ENCODE data around the gene KIF26A. TPM values are rescaled to one million over a fixed set of nuclear protein-coding genes. Genes with fewer than 3 reads are reported as not detected.

KIF26A gene
- total RNA-seq, 1 donor from 2014 or later = 0.60 TPM

DNA sequence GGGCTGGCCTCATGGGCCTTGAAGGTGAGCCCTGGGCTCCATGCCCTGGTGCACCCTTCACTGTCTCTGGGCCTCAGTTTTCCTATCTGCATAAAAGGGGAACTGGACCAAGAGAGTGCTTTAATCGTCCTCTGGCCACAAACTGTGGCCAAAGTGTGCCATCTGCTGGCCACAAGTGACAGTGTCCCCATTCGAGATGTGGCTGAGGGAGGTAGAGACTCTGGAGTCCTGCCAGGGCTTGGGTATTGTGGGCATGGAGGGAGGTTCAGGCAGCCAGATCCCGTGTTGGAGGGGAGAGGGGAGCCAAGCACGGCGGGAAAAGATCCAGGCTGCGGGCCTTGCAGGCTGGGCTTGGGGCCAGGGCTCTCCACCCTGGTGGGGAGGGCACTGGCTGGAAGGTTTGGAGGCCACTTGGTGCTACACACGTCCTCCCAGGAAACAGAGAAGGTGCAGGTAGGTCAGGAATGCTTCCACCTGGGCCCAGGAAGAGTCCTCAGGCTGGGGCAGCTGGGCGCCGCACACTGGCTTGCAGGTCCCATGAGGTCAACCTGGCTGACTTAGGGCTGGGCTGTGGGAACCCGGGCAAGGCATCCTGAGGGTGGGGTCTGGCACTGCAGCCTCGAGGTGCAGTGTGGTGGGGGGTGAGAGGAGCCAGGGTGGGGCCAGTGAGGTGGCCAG is 7.3 kb upstream of the KIF26A start:
- peak; percentile 59 for DNase-seq (ENCODE audit: low spot score)
- Mint-ChIP-seq H3K4me1 (ENCODE audit: low read depth) (peaks cover 3% of the 10 kb centered on the region), H3K27me3 (ENCODE audit: low read depth) (peaks cover 38% of the 10 kb centered on the region), H3K27ac (ENCODE audit: unreplicated experiment) (no peak overlapping the region), H3K36me3 (ENCODE audit: low read depth) (peaks cover 4% of the 10 kb centered on the region), H3K9me3 (ENCODE audit: low read depth) (peaks cover 17% of the 10 kb centered on the region), H3K4me3 (ENCODE audit: unreplicated experiment) (no peak overlapping the region)
- TF ChIP-seq, protein P1, sequence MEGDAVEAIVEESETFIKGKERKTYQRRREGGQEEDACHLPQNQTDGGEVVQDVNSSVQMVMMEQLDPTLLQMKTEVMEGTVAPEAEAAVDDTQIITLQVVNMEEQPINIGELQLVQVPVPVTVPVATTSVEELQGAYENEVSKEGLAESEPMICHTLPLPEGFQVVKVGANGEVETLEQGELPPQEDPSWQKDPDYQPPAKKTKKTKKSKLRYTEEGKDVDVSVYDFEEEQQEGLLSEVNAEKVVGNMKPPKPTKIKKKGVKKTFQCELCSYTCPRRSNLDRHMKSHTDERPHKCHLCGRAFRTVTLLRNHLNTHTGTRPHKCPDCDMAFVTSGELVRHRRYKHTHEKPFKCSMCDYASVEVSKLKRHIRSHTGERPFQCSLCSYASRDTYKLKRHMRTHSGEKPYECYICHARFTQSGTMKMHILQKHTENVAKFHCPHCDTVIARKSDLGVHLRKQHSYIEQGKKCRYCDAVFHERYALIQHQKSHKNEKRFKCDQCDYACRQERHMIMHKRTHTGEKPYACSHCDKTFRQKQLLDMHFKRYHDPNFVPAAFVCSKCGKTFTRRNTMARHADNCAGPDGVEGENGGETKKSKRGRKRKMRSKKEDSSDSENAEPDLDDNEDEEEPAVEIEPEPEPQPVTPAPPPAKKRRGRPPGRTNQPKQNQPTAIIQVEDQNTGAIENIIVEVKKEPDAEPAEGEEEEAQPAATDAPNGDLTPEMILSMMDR (IDR thresholded peaks at IDR 0.05) = peak; percentile 80

DNA sequence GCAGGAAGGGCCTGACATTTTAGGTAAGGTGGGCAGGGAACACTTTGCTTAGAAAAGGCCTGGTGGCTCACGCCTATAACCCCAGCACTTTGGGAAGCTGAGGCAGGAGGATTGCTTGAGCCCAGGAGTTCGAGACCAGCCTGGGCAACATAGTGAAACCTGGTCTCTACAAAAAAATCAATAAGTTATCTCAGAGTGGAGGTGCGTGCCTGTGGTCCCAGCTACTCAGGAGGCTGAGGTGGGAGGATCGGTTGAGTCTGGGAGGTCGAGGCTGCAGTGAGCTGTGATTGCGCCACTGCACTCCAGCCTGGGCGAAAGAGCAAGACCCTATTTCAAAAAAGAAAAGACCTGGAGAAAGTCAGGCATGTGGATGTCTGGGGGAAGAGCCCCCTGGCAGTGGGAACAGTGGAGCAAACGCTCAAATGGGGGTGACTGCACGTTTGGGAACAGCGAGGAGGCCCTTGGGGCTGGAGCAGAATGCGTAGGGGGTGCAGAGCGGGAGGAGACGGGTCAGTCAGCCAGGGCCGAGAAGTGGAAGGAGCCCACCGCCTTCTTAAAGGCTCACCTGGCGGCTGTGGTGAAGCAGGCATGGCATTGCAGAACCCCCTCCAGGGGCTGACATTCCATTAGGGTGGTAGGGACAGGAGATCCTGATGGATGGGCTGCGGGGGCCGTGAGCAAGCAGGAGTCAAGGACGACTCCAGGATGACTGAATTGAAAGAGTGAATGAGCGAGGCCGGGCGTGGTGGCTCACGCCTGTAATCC is 6.2 kb upstream of the KIF26A start:
- no peak overlapping the region for H3K4me3 Mint-ChIP-seq (ENCODE audit: unreplicated experiment)
- peak; percentile 68 for DNase-seq (ENCODE audit: low spot score)
- H3K36me3 Mint-ChIP-seq (ENCODE audit: low read depth) = peaks cover 1% of the 10 kb centered on the region
- no peak overlapping the region for H3K27ac Mint-ChIP-seq (ENCODE audit: unreplicated experiment)
- TF ChIP-seq, protein P1 (IDR thresholded peaks at IDR 0.05) = no peak
- peaks cover 8% of the 10 kb centered on the region for H3K4me1 Mint-ChIP-seq (ENCODE audit: low read depth)
- H3K27me3 Mint-ChIP-seq (ENCODE audit: low read depth) = peaks cover 37% of the 10 kb centered on the region
- peaks cover 14% of the 10 kb centered on the region for H3K9me3 Mint-ChIP-seq (ENCODE audit: low read depth)

DNA sequence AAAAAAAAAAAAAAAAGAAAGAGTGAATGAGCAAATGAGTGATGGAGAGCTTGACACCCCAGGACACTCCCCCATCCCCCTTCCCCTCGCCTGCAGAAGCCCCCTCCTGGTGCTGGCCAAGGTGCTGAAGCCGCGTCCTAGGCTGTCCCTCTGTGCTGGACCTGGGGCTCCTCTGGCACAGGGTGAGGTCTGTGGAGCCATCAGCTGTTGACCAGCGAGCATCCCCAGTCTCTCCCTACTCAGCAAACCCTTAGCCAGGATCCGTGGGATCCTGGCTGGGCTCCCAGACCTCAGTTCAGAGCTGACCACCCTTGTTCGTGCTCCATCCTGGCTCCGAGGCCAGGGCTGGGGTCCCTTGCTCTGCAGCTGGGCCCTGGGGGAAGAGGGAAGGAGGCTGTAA is 5.4 kb upstream of the KIF26A start:
- peaks cover 1% of the 10 kb centered on the region for H3K36me3 Mint-ChIP-seq (ENCODE audit: low read depth)
- DNase-seq (ENCODE audit: low spot score) = peak; percentile 55
- H3K9me3 Mint-ChIP-seq (ENCODE audit: low read depth) = peaks cover 14% of the 10 kb centered on the region
- H3K4me3 Mint-ChIP-seq (ENCODE audit: unreplicated experiment) = no peak overlapping the region
- H3K27ac Mint-ChIP-seq (ENCODE audit: unreplicated experiment) = no peak overlapping the region
- peaks cover 8% of the 10 kb centered on the region for H3K4me1 Mint-ChIP-seq (ENCODE audit: low read depth)
- TF ChIP-seq, protein P1 (IDR thresholded peaks at IDR 0.05) = no peak
- H3K27me3 Mint-ChIP-seq (ENCODE audit: low read depth) = peaks cover 36% of the 10 kb centered on the region

DNA sequence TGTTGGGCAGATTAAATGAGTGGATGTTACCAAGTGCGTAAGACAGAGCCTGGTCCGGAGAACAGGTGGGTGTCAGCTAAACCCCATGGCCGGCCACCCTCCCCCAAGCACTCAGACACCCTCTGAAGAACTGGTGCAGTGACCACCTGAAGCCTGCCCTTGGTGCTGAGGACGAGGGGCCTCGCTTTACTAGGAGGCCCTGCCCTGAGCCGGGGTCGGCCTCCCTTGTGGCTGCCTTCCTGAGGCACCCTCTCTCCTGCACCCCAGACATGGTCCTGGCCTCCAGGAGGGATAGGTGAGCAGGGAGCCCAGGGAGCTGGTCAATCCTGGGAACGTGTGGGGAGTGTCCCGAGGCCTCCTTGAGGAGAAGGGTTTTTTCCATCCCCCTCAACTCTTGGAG is 4.9 kb upstream of the KIF26A start:
- peaks cover 1% of the 10 kb centered on the region for H3K36me3 Mint-ChIP-seq (ENCODE audit: low read depth)
- no peak overlapping the region for H3K27ac Mint-ChIP-seq (ENCODE audit: unreplicated experiment)
- TF ChIP-seq, protein P1 (IDR thresholded peaks at IDR 0.05) = no peak
- peaks cover 13% of the 10 kb centered on the region for H3K9me3 Mint-ChIP-seq (ENCODE audit: low read depth)
- peak; percentile 78 for DNase-seq (ENCODE audit: low spot score)
- H3K27me3 Mint-ChIP-seq (ENCODE audit: low read depth) = peaks cover 36% of the 10 kb centered on the region
- no peak overlapping the region for H3K4me3 Mint-ChIP-seq (ENCODE audit: unreplicated experiment)
- peaks cover 8% of the 10 kb centered on the region for H3K4me1 Mint-ChIP-seq (ENCODE audit: low read depth)

DNA sequence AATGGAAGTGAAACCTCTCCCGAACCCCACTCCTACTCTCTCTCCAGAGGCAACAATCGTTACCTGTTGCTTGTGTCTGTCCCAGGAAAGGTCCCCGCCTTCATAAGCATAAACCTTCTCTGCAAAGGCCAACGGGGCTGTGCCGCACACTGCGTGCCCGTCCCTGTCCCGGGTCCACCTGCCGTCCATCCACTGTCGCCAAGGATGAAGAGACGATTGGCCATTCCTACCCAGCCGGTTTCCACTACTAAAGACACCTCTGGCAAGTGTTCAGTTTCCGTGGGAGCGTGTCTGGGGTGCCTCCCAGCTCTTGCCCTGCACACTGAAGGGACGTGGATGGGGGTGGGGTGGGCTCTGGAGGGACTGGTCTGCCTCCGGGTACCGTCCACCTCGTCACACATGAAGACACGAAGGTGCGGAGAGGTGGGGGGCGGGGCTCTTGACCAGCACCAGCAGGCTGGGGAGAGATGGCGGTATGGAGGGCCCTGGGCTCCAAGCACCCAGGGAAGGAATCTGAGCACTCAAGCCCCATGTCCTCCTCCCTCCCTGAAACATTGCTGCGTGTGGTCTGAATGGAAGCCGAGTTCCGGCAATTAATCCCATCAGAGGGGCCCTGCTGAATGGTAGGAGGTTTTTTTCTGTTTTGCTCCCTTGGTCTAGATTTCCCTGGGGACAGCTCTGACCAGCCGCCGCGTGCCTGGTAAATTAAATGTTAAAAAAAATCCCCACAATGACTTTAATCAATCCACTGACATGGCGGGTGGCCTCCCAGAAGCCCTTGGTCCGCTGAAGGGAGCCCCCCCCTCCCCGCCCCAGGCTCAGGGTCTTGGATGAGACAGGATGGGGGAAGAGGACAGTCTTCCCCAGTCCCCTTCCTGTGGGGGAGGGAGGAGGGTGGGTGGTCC is 4.1 kb upstream of the KIF26A start:
- H3K9me3 Mint-ChIP-seq (ENCODE audit: low read depth) = peaks cover 9% of the 10 kb centered on the region
- H3K4me1 Mint-ChIP-seq (ENCODE audit: low read depth) = peaks cover 8% of the 10 kb centered on the region
- peak; percentile 75 for DNase-seq (ENCODE audit: low spot score)
- H3K27ac Mint-ChIP-seq (ENCODE audit: unreplicated experiment) = no peak overlapping the region
- TF ChIP-seq, protein P1 (IDR thresholded peaks at IDR 0.05) = no peak
- H3K36me3 Mint-ChIP-seq (ENCODE audit: low read depth) = peaks cover 1% of the 10 kb centered on the region
- H3K27me3 Mint-ChIP-seq (ENCODE audit: low read depth) = peaks cover 36% of the 10 kb centered on the region
- no peak overlapping the region for H3K4me3 Mint-ChIP-seq (ENCODE audit: unreplicated experiment)
